Activated B cell treated with CpG ODN at 0.5 μM for 24 hours (primary cell): Measurements from ENCODE around the gene CILP2. TPM values are rescaled to one million over a fixed set of nuclear protein-coding genes. Genes with fewer than 3 reads are reported as not detected.

ENCODE experiments used
- ATAC-seq: fragments of 200-7000 bp; cut with Tn5 transposase; one replicate; pipeline ENCODE4 v1.10.0; 2021; ENCODE audit warnings: low read depth, mild to moderate bottlenecking, moderate library complexity
- CTCF ChIA-PET: fragments of 350-600 bp; sonication (Branson Sonifier 250); formaldehyde crosslinking; loops from one replicate; lab custom pipeline; 2021; ENCODE audit warnings: antibody characterized with exemption; lab: Charles Lee
- POLR2A ChIA-PET: fragments of 350-600 bp; sonication (Branson Sonifier 250); formaldehyde crosslinking; loops from one replicate; lab custom pipeline; 2021; ENCODE audit warnings: antibody characterized with exemption; lab: Charles Lee
- DNase-seq: peaks from one replicate; pipeline ENCODE4 v3.0.0; 2022
- H3K27ac Mint-ChIP-seq: one replicate; pipeline ENCODE4 v1.8.0; 2020; ENCODE audit warnings: mixed read lengths
- H3K27me3 Mint-ChIP-seq: one replicate; pipeline ENCODE4 v1.8.0; 2021; ENCODE audit warnings: mixed read lengths
- H3K36me3 Mint-ChIP-seq: one replicate; pipeline ENCODE4 v1.8.0; 2021; ENCODE audit warnings: low read depth, mixed read lengths
- H3K4me1 Mint-ChIP-seq: one replicate; pipeline ENCODE4 v1.8.0; 2021; ENCODE audit warnings: mixed read lengths
- H3K4me3 Mint-ChIP-seq: one replicate; pipeline ENCODE4 v1.8.0; 2020; ENCODE audit warnings: mild to moderate bottlenecking, mixed read lengths
- H3K9me3 Mint-ChIP-seq: one replicate; pipeline ENCODE4 v1.8.0; 2020; ENCODE audit warnings: mixed read lengths
- CTCF ChIP-seq: fragments of 200-600 bp; IDR thresholded peaks from one replicate; pipeline ENCODE4 v1.8.0; 2022; ENCODE audit warnings: antibody characterized with exemption, mild to moderate bottlenecking
- intact Hi-C: fragments of 100-400 bp; cut with micrococcal nuclease; formaldehyde crosslinking; loops from one replicate; pipeline ENCODE4 v1.15.1; 2024
- total RNA-seq: library from RNA; stranded (reverse); gene quantifications from 2 replicates; pipeline ENCODE4 v1.2.3, GENCODE V29; 2022

Gene CILP2
- total RNA-seq, 1 donor from 2014 or later, result 0.27 TPM

- Mint-ChIP-seq H3K4me3 (peak overlapping the region; percentile 15), H3K9me3 (no peaks in the 10 kb centered on the region), H3K27me3 (no peaks in the 10 kb centered on the region), H3K27ac (peak overlapping the region; percentile 46), H3K36me3 (peaks cover 25% of the 10 kb centered on the region), H3K4me1 (peaks cover 64% of the 10 kb centered on the region)
- TF ChIP-seq CTCF, result no peak
- POLR2A ChIA-PET, result interaction anchor here (0.6 kb wide), 1 partner anchor 18 kb away, joined by 7 read pairs; no protein-coding TSS in a partner anchor
- ATAC-seq (no peak), DNase-seq (no peak)
- intact Hi-C loops, result loop anchor here (5.0 to 10.0 kb wide), 2 partner anchors 53 to 270 kb away; partner anchors contain the start of genes MAU2 and SUGP1
- CTCF ChIA-PET, result no interaction called here
Observed at GRCh38 chr19:19595171-19595701, 57.2 kb downstream of the CILP2 start.

Other genes with a start within 250 kb of the CILP2 start
- 68.6 and 73.0 TPM in 2 replicates for gene SUGP1, start 217.8 kb upstream of the CILP2 start, total RNA-seq
- 107 and 126 TPM in 2 replicates for gene MAU2, start 217.4 kb upstream of the CILP2 start, total RNA-seq
- gene GATAD2A, start 132.6 kb upstream of the CILP2 start, total RNA-seq, result 116 and 126 TPM in 2 replicates
- gene TSSK6, start 22.7 kb upstream of the CILP2 start, total RNA-seq, result 4.0 and 4.3 TPM in 2 replicates
- 294 and 317 TPM in 2 replicates for gene NDUFA13, start 22.0 kb upstream of the CILP2 start, total RNA-seq
- 7.8 and 9.1 TPM in 2 replicates for gene YJEFN3, start 9.4 kb upstream of the CILP2 start, total RNA-seq
- 19.4 and 21.8 TPM in 2 replicates for gene PBX4, start 80.4 kb downstream of the CILP2 start, total RNA-seq
- gene LPAR2, start 90.0 kb downstream of the CILP2 start, total RNA-seq, result 29.0 and 33.7 TPM in 2 replicates
- 129 and 130 TPM in 2 replicates for gene GMIP, start 105.4 kb downstream of the CILP2 start, total RNA-seq
- gene ATP13A1, start 125.4 kb downstream of the CILP2 start, total RNA-seq, result 125 and 135 TPM in 2 replicates
- gene ZNF101, start 130.6 kb downstream of the CILP2 start, total RNA-seq, result 45.6 and 52.6 TPM in 2 replicates
- gene ZNF14, start 194.8 kb downstream of the CILP2 start, total RNA-seq, result 11.8 and 13.4 TPM in 2 replicates